GM12891 (cell line): ENCODE measurements around the gene RRBP1.

Experiments used
- DNase-seq: peaks from one replicate; pipeline ENCODE4 v3.0.0; 2011; ENCODE audit warnings: low spot score; ENCODE audit not compliant: insufficient read length
- FAIRE-seq: peaks from 2 replicates; lab custom pipeline; 2011; peaks lifted over from hg19 to GRCh38; lab: Jason Lieb, UNC
- PAX5 ChIP-seq: IDR thresholded peaks from 2 replicates; pipeline ENCODE4 v1.6.1; 2011; ENCODE audit warnings: low read length, moderate library complexity, mild to moderate bottlenecking; ENCODE audit not compliant: insufficient read depth, severe bottlenecking
- POLR2A ChIP-seq: IDR thresholded peaks from 2 replicates; pipeline ENCODE4 v1.6.1; 2011; ENCODE audit warnings: low read depth, low read length, control low read depth
- POLR2AphosphoS5 ChIP-seq: IDR thresholded peaks from 2 replicates; pipeline ENCODE4 v1.6.1; 2011; ENCODE audit warnings: low read depth, low read length, control low read depth
- POU2F2 ChIP-seq: IDR thresholded peaks from 2 replicates; pipeline ENCODE4 v1.6.1; 2011; ENCODE audit warnings: low read depth, mild to moderate bottlenecking, control low read depth, low read length, moderate library complexity
- SPI1 ChIP-seq: IDR thresholded peaks from 2 replicates; pipeline ENCODE4 v1.6.1; 2011; ENCODE audit warnings: low read depth, low read length, control low read depth
- TAF1 ChIP-seq: IDR thresholded peaks from 2 replicates; pipeline ENCODE4 v1.6.1; 2011; ENCODE audit warnings: low read depth, low read length, control low read depth

RRBP1 gene

DNA sequence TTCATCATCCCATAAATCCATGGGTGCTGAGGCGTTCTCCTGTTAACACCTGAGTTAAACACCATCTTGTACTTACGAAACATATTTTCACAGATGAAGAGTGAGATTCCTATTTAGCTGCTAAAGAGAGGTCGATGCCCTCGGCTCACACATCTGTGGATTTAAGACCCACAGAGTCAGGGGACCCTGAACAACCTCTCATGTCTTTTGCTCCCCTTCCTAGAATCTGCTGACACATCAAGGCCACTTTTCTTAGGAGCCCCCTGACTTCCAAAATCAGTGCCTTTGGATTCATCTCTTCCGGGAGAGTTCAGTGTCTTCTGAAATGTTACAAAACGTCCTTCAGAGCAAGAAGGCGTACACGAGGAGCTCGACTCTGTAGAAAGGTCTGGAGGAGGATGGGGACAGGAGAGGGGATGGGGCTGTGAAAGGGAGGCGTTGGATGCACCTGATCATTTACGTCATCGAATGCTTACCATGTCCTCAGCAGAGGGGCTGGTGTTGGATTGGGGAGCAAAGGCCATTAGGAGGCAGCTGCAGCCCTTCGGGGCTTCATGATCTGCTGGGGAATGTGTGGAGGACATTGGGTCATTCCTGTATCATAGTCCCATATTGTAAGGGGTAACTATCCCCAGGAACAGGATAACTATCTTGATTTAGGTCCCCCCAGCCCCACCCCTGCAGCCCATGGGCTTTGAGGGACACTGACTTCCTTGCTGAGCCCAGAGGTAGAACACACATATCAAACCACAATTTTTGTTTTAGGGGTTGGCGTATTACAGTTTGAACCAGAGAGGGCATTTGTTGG, 40.7 kb upstream of the RRBP1 start:
- FAIRE-seq (no peak), DNase-seq (no peak)
- TF ChIP-seq POLR2A: no peak
- no peak for TF ChIP-seq POLR2AphosphoS5
- TF ChIP-seq POU2F2: no peak
- TF ChIP-seq PAX5: no peak
- TF ChIP-seq TAF1: no peak
- no peak for TF ChIP-seq SPI1

DNA sequence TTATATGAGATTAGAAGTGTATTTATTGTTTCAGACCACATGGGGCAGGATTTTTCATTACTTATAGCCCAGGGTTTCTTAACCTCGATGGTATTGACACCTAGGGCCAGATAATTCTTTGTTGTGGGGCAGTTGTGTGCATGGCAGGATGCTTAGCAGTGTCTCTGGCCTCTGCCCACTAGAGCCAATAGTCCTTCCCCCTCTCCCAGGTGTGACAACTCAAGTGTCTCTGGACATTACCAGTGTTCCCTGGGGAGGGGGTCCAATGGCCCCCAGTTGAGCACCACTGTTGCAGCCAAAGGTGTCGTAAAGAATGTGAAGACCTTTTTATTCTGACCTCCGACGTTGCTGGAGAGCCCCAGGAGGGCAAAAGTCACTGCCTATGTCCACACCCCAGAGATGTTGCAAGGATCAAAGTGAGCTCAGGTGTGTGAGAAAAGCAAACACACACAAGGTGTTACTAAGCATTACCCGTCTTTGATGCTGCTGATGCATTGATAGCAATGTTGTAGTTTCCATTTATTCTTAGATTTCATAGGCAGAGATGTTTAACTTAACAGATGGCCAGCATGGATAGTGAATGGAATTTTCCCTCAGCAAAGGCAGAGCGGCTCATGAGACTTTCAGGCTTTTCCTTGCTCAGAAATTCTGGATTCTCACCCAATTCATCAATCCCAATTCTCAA, 39.9 kb upstream of the RRBP1 start:
- FAIRE-seq (no peak), DNase-seq (no peak)
- TF ChIP-seq PAX5: no peak
- TF ChIP-seq POU2F2: no peak
- TF ChIP-seq POLR2AphosphoS5: no peak
- no peak for TF ChIP-seq SPI1
- TF ChIP-seq TAF1: no peak
- TF ChIP-seq POLR2A: no peak

DNA sequence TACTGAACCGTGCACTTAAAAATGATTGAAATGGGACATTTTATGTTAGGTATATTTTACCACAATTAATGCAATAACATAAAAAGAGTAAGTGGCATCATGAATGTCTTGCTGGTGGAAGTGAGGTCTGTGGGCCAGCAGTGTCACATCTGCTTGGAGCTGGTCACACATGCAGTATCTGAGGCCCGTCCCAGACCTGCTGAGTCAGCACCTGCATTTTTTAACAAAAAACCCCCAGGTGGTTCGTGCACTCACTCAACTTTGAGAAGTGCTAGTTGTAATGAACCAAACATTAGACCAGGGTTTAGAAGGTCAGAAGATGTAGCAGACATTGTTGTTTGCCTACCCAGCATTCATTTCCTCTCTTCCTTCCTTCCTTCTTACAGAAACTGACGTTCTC, 38.7 kb upstream of the RRBP1 start:
- TF ChIP-seq POU2F2 (no peak), SPI1 (no peak), TAF1 (no peak), POLR2A (no peak), PAX5 (no peak), POLR2AphosphoS5 (no peak)
- no peak for DNase-seq
- no peak for FAIRE-seq

DNA sequence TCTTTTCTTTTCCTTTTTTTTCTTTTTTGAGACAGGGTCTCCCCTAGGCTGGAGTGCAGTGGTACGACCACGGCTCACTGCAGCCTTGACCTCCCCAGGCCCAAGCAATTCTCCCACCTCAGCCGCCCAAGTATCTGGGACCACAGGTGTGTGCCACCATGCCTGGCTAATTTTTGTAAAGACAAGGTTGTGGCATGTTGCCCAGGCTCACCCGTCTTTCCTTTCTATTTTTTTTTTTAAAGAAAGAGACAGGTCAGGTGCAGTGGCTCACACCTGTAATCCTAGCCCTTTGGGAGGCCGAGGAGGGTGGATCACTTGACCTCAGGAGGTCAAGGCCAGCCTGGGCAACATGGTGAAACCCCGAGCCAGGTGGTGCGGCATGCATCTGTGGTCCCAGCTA, 34.3 kb upstream of the RRBP1 start:
- no peak for FAIRE-seq
- TF ChIP-seq POLR2AphosphoS5 (no peak), TAF1 (no peak), POU2F2 (no peak), SPI1 (no peak), POLR2A (no peak), PAX5 (no peak)
- DNase-seq: no peak

DNA sequence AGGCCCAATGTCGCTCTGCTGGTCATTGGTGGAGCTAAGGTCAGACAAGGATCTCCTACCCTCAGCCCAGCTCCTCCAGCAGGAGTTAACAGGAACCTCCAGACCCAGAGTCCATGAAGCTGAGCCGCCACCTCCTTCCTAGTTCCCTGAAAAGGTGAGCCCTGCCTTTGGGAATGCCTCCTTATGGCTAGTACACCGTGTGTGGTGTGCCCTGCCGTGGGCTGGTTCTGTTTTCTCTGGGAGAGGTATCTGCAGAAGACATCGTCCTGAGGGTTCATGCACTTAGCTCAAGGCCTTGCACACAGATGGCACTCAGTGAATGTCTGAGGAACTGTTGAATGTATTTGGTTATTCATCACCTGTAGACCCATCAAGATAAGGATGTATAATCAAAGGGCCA, 33.0 kb upstream of the RRBP1 start:
- no peak for DNase-seq
- no peak for FAIRE-seq
- TF ChIP-seq PAX5 (no peak), POU2F2 (no peak), POLR2AphosphoS5 (no peak), SPI1 (no peak), POLR2A (no peak)

DNA sequence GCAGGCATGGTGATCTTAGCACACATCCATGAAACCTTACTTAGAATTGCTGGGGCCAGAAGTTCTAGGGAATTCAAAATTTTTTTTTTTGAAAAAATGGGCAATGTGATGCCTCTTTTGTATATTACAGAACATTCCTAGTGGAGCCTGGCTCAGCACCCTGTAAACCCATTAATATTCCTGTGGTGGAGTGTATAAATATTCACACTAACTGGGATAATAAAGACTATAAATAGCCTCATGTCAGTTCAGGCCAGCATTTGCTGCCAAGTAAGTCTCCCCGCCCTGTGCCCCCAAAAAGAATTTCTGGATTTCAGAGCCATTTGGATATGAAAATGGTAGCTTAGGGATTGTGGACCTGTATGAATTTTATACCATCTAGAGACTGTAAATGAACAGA, 32.6 kb upstream of the RRBP1 start:
- FAIRE-seq (no peak), DNase-seq (no peak)
- TF ChIP-seq TAF1 (no peak), SPI1 (no peak), PAX5 (no peak), POLR2AphosphoS5 (no peak), POU2F2 (no peak), POLR2A (no peak)

DNA sequence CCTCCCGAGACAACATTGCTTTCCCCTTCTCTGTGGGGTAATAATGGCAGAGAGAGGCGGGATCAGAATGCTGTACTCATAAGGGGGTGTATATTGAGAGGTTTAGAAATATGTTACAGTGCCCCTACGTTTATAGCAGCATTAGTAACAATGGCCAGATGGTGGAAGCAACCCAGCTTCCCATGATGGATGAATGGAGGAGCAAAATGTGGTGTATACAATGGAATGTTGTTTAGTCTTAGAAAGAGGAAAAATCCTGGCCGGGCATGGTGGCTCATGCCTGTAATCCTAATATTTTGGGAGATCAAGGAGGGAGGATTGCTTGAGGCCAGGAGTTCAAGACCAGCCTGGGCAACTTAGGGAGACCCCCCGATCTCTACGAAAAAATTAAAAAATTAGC, 30.7 kb upstream of the RRBP1 start:
- no peak for DNase-seq
- TF ChIP-seq TAF1: no peak
- TF ChIP-seq POLR2A: no peak
- TF ChIP-seq POU2F2: no peak
- no peak for TF ChIP-seq POLR2AphosphoS5
- no peak for TF ChIP-seq PAX5
- no peak for TF ChIP-seq SPI1
- FAIRE-seq: no peak

DNA sequence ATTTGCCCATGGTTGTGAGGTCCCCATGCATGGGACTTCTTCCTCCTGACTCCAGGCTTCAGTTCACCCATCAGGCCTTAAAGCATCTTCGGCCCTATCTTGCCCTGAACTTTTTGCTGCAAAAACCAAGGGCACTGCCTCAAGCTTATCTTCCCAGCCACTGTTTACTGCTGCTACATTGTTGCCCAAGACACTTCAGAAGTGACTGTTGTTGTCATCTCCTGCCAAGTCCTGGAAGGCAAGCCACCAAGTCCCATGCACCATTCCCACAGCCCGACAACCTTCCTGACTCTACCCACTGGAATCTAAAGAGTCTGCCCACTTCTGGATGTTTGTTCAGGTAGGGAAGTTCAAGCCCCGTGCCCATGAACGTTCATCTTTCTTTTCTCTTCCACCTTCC, 30.2 kb upstream of the RRBP1 start:
- DNase-seq (no peak), FAIRE-seq (no peak)
- no peak for TF ChIP-seq SPI1
- TF ChIP-seq PAX5: no peak
- TF ChIP-seq POU2F2: no peak
- no peak for TF ChIP-seq TAF1
- no peak for TF ChIP-seq POLR2AphosphoS5
- TF ChIP-seq POLR2A: no peak

DNA sequence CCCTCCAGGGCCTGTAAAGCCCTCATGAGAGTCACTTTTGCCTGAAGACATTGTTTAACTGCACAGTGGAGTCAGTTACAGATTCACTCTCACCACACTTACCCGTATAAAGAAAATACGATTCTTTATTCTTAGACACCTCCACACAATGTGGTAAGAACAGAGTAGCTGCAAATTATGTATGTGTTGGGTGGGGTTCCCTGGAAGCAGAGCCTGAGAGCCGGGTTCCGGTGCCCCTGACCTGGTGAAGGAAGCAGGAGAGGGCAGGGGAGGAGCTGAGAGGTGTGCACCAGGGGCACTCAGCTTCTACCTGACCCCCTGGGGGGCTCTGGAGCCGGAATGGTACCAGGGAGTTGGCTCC, 29.2 kb upstream of the RRBP1 start:
- FAIRE-seq (no peak), DNase-seq (no peak)
- no peak for TF ChIP-seq SPI1
- no peak for TF ChIP-seq TAF1
- no peak for TF ChIP-seq POLR2AphosphoS5
- TF ChIP-seq PAX5: no peak
- no peak for TF ChIP-seq POLR2A
- TF ChIP-seq POU2F2: no peak
